Testis (tissue), 3 donors: ENCODE data around the gene TYR. TPM values are rescaled to one million over a fixed set of nuclear protein-coding genes. Genes with fewer than 3 reads are reported as not detected.
"Not testable (repeated sequence)": the region's sequence is repeated elsewhere in the genome, so short reads cannot be mapped to it uniquely, and the experiment has no call there.

Source experiments
- DNase-seq: peaks from one replicate; pipeline ENCODE4 v3.0.0-alpha.2; 2019
- H3K27ac ChIP-seq, 2 donors: fragments of 200-600 bp; sonication (generic); one replicate each; pipeline ENCODE4 v1.5.1; 2019
- H3K27me3 ChIP-seq: fragments of 200-600 bp; sonication (generic); one replicate; pipeline ENCODE4 v1.5.1; 2019
- H3K36me3 ChIP-seq: fragments of 200-600 bp; sonication (generic); one replicate; pipeline ENCODE4 v1.5.1; 2017; ENCODE audit warnings: low read depth; ENCODE audit errors: missing control alignments
- H3K4me1 ChIP-seq: fragments of 200-600 bp; sonication (generic); one replicate; pipeline ENCODE4 v1.5.1; 2019
- H3K4me3 ChIP-seq, 2 donors: fragments of 200-600 bp; sonication (generic); one replicate each; pipeline ENCODE4 v1.5.1; 2017 to 2019
- H3K9me3 ChIP-seq: fragments of 200-600 bp; sonication (generic); one replicate; pipeline ENCODE4 v1.5.1; 2017
- CTCF ChIP-seq, 3 experiments: fragments of 450-650 bp in 2 of 3; fragments of 200-600 bp in 1 of 3; sonication (generic) in 1 of 3; IDR thresholded peaks; one replicate each; pipeline ENCODE4 v1.5.1; 2016 to 2019; ENCODE audit warnings: antibody characterized with exemption in 3 of 3, mild to moderate bottlenecking in 2 of 3, moderate library complexity in 1 of 3
- POLR2A ChIP-seq: fragments of 450-650 bp; IDR thresholded peaks from one replicate; pipeline ENCODE4 v1.6.1; 2017; ENCODE audit warnings: antibody characterized with exemption, mild to moderate bottlenecking, moderate library complexity
- WGBS, 2 donors: methylation state at CpG; one replicate each; pipeline ENCODE4 v1.1.5; 2018; 5-methylcytosine and 5-hydroxymethylcytosine counted together
- intact Hi-C: fragments of 100-400 bp; cut with DNase I; formaldehyde crosslinking; loops from one replicate; pipeline ENCODE4 v1.15.1; 2023; ENCODE audit warnings: low total_unique reads
- polyA plus RNA-seq: library from polyadenylated mRNA; stranded (reverse); fragments of 350-450 nt; fragmentation: Illumina TruSeq; extraction: RNeasy Lipid Tissue Mini Kit (QIAGEN cat#74804); gene quantifications from one replicate; pipeline ENCODE4 v1.2.3, GENCODE V29; 2014; ENCODE audit warnings: low read depth, low replicate concordance; ENCODE audit not compliant: insufficient read depth
- total RNA-seq, 2 donors: library from RNA; depleted of rRNA; stranded (reverse); fragments of >200 nt; gene quantifications; one replicate each; pipeline ENCODE4 v1.2.3, GENCODE V29; 2016

The TYR gene
- total and polyA plus RNA-seq, 3 donors from 2014 or later, result 0.24 to 1.5 (median 0.25) TPM

GRCh38 chr11:89205378-89205777, 27.7 kb downstream of the TYR start:
- Histone ChIP-seq H3K4me3 (no peak overlapping the region), H3K27me3 (no peaks in the 10 kb centered on the region), H3K27ac (no peak overlapping the region), H3K36me3 (no peaks in the 10 kb centered on the region), H3K9me3 (no peaks in the 10 kb centered on the region), H3K4me1 (no peaks in the 10 kb centered on the region)
- TF ChIP-seq POLR2A, result no peak
- no peak for TF ChIP-seq CTCF (IDR thresholded peaks at IDR 0.05)
- intact Hi-C loops, result no loop called here
- DNase-seq, result no peak

- H3K9me3 ChIP-seq, result no peaks in the 10 kb centered on the region
- DNase-seq, result no peak
- H3K27ac ChIP-seq, result no peak overlapping the region
- no peaks in the 10 kb centered on the region for H3K4me1 ChIP-seq
- TF ChIP-seq POLR2A (no peak), CTCF (IDR thresholded peaks at IDR 0.05) (no peak)
- 48 to 73% methylated on average over 8 of the region's 8 CpGs for WGBS, 2 donors
- H3K4me3 ChIP-seq, result no peak overlapping the region
- intact Hi-C loops, result no loop called here
- H3K27me3 ChIP-seq, result no peaks in the 10 kb centered on the region
- H3K36me3 ChIP-seq, result no peaks in the 10 kb centered on the region
Measured at GRCh38 chr11:89220684-89221339, 43.1 kb downstream of the TYR start.

- no peak overlapping the region for H3K27ac ChIP-seq
- H3K9me3 ChIP-seq, result no peaks in the 10 kb centered on the region
- no peak overlapping the region for H3K4me3 ChIP-seq
- no peaks in the 10 kb centered on the region for H3K36me3 ChIP-seq
- intact Hi-C loops, result no loop called here
- TF ChIP-seq POLR2A, result no peak
- TF ChIP-seq CTCF (IDR thresholded peaks at IDR 0.05), result no peak
- no peaks in the 10 kb centered on the region for H3K27me3 ChIP-seq
- 59 to 74% methylated on average over 1 of the region's 1 CpG for WGBS, 2 donors
- DNase-seq, result no peak
- no peaks in the 10 kb centered on the region for H3K4me1 ChIP-seq
Measured at GRCh38 chr11:89235083-89235482, 57.4 kb downstream of the TYR start.

- H3K27ac ChIP-seq, result no peak overlapping the region
- intact Hi-C loops, result no loop called here
- 86% methylated on average over 5 of the region's 5 CpGs for WGBS, 2 donors
Measured at GRCh38 chr11:89235976-89236375, 58.3 kb downstream of the TYR start.

GRCh38 chr11:89247007-89247406, 69.3 kb downstream of the TYR start:
- H3K4me1 ChIP-seq, H3K4me3 ChIP-seq, H3K9me3 ChIP-seq, H3K27me3 ChIP-seq, H3K36me3 ChIP-seq, DNase-seq, H3K27ac ChIP-seq, intact Hi-C loops: not testable (repeated sequence)
- 57 to 78% methylated on average over 4 of the region's 4 CpGs for WGBS, 2 donors

More at GRCh38 chr11:89235976-89236375, 58.3 kb downstream of the TYR start:
- Histone ChIP-seq H3K27me3 (no peaks in the 10 kb centered on the region), H3K36me3 (no peaks in the 10 kb centered on the region), H3K4me3 (no peak overlapping the region), H3K9me3 (no peaks in the 10 kb centered on the region), H3K4me1 (no peaks in the 10 kb centered on the region)
- TF ChIP-seq POLR2A (no peak), CTCF (IDR thresholded peaks at IDR 0.05) (no peak)
- no peak for DNase-seq
